K562 (cell line): Measurements from ENCODE around the gene MACROD2.

Experiments used
- NONO ChIP-seq, 2 experiments: fragments of 200-400 bp in 1 of 2; fragments of 450-650 bp in 1 of 2; formaldehyde crosslinking in 1 of 2; IDR thresholded peaks; 2 replicates each; pipeline ENCODE4 v1.6.1; 2017; ENCODE audit warnings: low read depth in 2 of 2, mild to moderate bottlenecking in 2 of 2, moderate library complexity in 2 of 2, low read length in 1 of 2
- POLR2A ChIP-seq: fragments of 450-650 bp; conservative IDR thresholded peaks from 2 replicates; pipeline ENCODE4 v1.6.1; 2016
- SRF ChIP-seq, 2 experiments: fragments of 250-450, 450-650 bp in 1 of 2; sonication (Bioruptor Pico) in 1 of 2; sonication (generic) in 1 of 2; formaldehyde crosslinking; IDR thresholded peaks; 2 replicates each; pipeline versions ENCODE4 v1.5.0 to v1.5.1; 2020 to 2022; ENCODE audit warnings: mild to moderate bottlenecking in 1 of 2, missing genetic modification reagents in 1 of 2
- ZNF778 ChIP-seq: fragments of 450-650 bp; formaldehyde crosslinking; IDR thresholded peaks from 2 replicates; pipeline ENCODE4 v1.4.0; 2020; ENCODE audit warnings: mild to moderate bottlenecking, moderate library complexity
- TF ChIP-seq, protein P1 (sequence below): sonication (generic); formaldehyde crosslinking; IDR thresholded peaks from 2 replicates; pipeline ENCODE4 v1.9.0; 2022; ENCODE audit warnings: mild to moderate bottlenecking, missing genetic modification reagents
- TF ChIP-seq, protein P2 (sequence below): sonication (generic); formaldehyde crosslinking; IDR thresholded peaks from 2 replicates; pipeline ENCODE4 v1.9.0; 2022; ENCODE audit warnings: mild to moderate bottlenecking, missing genetic modification reagents

DNA sequence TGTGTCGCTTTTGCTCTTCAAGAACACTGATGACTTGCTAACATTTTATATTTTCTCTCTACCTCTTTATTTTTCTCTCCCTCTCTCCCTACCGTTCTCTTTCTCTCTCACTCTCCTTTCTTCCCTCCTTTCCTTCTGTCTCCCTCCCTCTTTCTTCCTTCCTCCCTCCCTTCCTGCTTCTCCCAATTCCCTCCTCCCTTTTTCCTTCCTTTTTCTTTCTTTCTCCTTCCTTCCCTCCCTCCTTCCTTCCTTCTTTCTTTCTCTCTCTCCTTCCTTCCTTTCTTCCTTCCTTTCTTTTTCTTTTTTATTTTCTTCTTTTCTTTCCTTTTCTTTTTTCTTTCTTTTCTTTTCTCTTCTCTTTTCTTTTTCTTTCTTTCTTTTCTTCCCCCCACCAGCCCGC lies 1511.8 kb downstream of the MACROD2 start:
- TF ChIP-seq POLR2A (no peak), SRF (CRISPR knock-in tag; IDR thresholded peaks at IDR 0.05) (no peak), ZNF778 (CRISPR knock-in tag) (no peak), NONO (IDR thresholded peaks at IDR 0.05; ENCODE audit: low read depth in 2 of 2, low read length in 1 of 2) (no peak)
- TF ChIP-seq, protein P1, sequence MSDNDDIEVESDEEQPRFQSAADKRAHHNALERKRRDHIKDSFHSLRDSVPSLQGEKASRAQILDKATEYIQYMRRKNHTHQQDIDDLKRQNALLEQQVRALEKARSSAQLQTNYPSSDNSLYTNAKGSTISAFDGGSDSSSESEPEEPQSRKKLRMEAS, result no peak
- TF ChIP-seq, protein P2, sequence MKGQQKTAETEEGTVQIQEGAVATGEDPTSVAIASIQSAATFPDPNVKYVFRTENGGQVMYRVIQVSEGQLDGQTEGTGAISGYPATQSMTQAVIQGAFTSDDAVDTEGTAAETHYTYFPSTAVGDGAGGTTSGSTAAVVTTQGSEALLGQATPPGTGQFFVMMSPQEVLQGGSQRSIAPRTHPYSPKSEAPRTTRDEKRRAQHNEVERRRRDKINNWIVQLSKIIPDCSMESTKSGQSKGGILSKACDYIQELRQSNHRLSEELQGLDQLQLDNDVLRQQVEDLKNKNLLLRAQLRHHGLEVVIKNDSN (CRISPR knock-in tag), result no peak
